PC-9 (cell line): ENCODE data around the gene MCTP2. TPM values are rescaled to one million over a fixed set of nuclear protein-coding genes. Genes with fewer than 3 reads are reported as not detected.

Experiments
- BruUV-seq: library from RNA; stranded (reverse); fragments of 400-500 nt; replicated peaks from 2 replicates; lab custom pipeline; 2021; lab: Mats Ljungman, UMichigan
- CTCF ChIA-PET: fragments of 300-600 bp; sonication (Branson Sonifier 250); formaldehyde crosslinking; loops from one replicate; lab custom pipeline; 2022; ENCODE audit warnings: antibody characterized with exemption; lab: Charles Lee
- POLR2A ChIA-PET: fragments of 300-600 bp; sonication (Branson Sonifier 250); formaldehyde crosslinking; loops from one replicate; lab custom pipeline; 2022; ENCODE audit warnings: antibody characterized with exemption; ENCODE audit not compliant: unreplicated experiment; lab: Charles Lee
- DNase-seq, 2 experiments: peaks; one replicate each; pipeline versions ENCODE4 v3.0.0 to v3.0.0-alpha.2; 2015 to 2022; ENCODE audit warnings: mixed read lengths in 1 of 2
- H2AFZ ChIP-seq: fragments of 200-600 bp; sonication (generic); 2 replicates; pipeline ENCODE4 v1.8.1; 2017; ENCODE audit warnings: antibody characterized with exemption
- H3F3A ChIP-seq: fragments of 200-600 bp; sonication (generic); 2 replicates; pipeline ENCODE4 v1.8.1; 2017; ENCODE audit warnings: antibody characterized with exemption, mild to moderate bottlenecking, low read depth; ENCODE audit not compliant: insufficient read depth
- H3K27ac ChIP-seq: fragments of 200-600 bp; sonication (generic); 2 replicates; pipeline ENCODE4 v1.6.1; 2016; ENCODE audit warnings: mixed run types
- H3K27me3 ChIP-seq: fragments of 200-600 bp; sonication (generic); 2 replicates; pipeline ENCODE4 v1.6.1; 2016; ENCODE audit warnings: low read depth, mixed run types; ENCODE audit not compliant: insufficient read depth
- H3K36me3 ChIP-seq: fragments of 200-600 bp; sonication (generic); 2 replicates; pipeline ENCODE4 v1.6.1; 2016; ENCODE audit warnings: low read depth, mixed run types
- H3K4me1 ChIP-seq: fragments of 200-600 bp; sonication (generic); replicated peaks from 2 replicates; pipeline ENCODE4 v1.6.1; 2016; ENCODE audit warnings: mixed run types; ENCODE audit not compliant: insufficient read depth
- H3K4me2 ChIP-seq: fragments of 200-600 bp; sonication (generic); 2 replicates; pipeline ENCODE4 v1.6.1; 2017; ENCODE audit warnings: mixed run types
- H3K4me3 ChIP-seq: fragments of 200-600 bp; sonication (generic); 2 replicates; pipeline ENCODE4 v1.6.1; 2016; ENCODE audit warnings: mixed run types
- H3K79me2 ChIP-seq: fragments of 200-600 bp; sonication (generic); 2 replicates; pipeline ENCODE4 v1.6.1; 2017; ENCODE audit warnings: low read depth, mixed run types
- H3K9me2 ChIP-seq: fragments of 200-600 bp; sonication (generic); 2 replicates; pipeline ENCODE4 v1.8.1; 2017; ENCODE audit warnings: mild to moderate bottlenecking; ENCODE audit not compliant: insufficient read depth
- H3K9me3 ChIP-seq: fragments of 200-600 bp; sonication (generic); 2 replicates; pipeline ENCODE4 v1.8.1; 2016; ENCODE audit warnings: low read depth; ENCODE audit not compliant: insufficient read depth
- H4K20me1 ChIP-seq: fragments of 200-600 bp; sonication (generic); 2 replicates; pipeline ENCODE4 v1.8.1; 2017; ENCODE audit not compliant: insufficient read depth
- EZH2 ChIP-seq: fragments of 200-600 bp; sonication (generic); IDR thresholded peaks from 2 replicates; pipeline ENCODE4 v1.8.0; 2017; ENCODE audit warnings: antibody characterized with exemption, low read depth
- intact Hi-C: fragments of 100-400 bp; cut with micrococcal nuclease; formaldehyde crosslinking; loops from one replicate; pipeline ENCODE4 v1.10.0; 2022; ENCODE audit not compliant: unreplicated experiment
- total RNA-seq: library from RNA; stranded (reverse); gene quantifications from 2 replicates; pipeline ENCODE4 v1.2.3, GENCODE V29; 2021
- TF ChIP-seq, protein P1 (sequence below): fragments of 200-600 bp; sonication (generic); conservative IDR thresholded peaks from 2 replicates; pipeline ENCODE4 v1.6.1; 2017; ENCODE audit warnings: mixed run types, antibody characterized with exemption, mild to moderate bottlenecking, moderate library complexity

The MCTP2 gene
- total RNA-seq, 1 experiment from 2014 or later = 5.7 TPM

DNA sequence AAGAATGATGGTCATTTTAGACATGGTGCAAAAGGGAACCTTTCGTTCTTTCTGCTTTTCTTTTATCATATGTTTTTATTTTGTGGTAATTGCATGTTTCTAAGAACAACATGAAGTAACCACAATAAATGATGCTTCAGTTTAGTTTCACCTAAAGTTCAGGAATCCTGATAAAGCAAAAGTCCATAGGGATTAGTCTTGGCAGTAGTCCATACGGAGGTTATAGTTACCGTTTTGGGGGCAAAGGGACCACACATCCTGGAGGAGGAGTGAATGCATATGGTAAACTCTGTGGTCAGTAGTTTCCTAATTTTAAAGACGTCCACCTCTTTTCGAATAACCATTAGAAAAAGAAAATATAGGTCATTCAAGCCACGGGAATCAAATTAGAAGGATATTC lies 141.5 kb downstream of the MCTP2 start:
- Histone ChIP-seq H3K4me3 (no peak overlapping the region), H3K9me2 (no peaks in the 10 kb centered on the region), H3K27ac (no peak overlapping the region), H3K27me3 (no peaks in the 10 kb centered on the region), H2AFZ (no peak overlapping the region), H3K36me3 (no peaks in the 10 kb centered on the region), H3K4me2 (no peak overlapping the region), H3K4me1 (no peaks in the 10 kb centered on the region), H3F3A (no peaks in the 10 kb centered on the region), H3K9me3 (no peaks in the 10 kb centered on the region), H3K79me2 (no peaks in the 10 kb centered on the region), H4K20me1 (no peaks in the 10 kb centered on the region)
- ChIA-PET CTCF (no interaction called here), POLR2A (no interaction called here)
- BruUV-seq = no TSS peak
- intact Hi-C loops = no loop called here
- TF ChIP-seq, protein P1, sequence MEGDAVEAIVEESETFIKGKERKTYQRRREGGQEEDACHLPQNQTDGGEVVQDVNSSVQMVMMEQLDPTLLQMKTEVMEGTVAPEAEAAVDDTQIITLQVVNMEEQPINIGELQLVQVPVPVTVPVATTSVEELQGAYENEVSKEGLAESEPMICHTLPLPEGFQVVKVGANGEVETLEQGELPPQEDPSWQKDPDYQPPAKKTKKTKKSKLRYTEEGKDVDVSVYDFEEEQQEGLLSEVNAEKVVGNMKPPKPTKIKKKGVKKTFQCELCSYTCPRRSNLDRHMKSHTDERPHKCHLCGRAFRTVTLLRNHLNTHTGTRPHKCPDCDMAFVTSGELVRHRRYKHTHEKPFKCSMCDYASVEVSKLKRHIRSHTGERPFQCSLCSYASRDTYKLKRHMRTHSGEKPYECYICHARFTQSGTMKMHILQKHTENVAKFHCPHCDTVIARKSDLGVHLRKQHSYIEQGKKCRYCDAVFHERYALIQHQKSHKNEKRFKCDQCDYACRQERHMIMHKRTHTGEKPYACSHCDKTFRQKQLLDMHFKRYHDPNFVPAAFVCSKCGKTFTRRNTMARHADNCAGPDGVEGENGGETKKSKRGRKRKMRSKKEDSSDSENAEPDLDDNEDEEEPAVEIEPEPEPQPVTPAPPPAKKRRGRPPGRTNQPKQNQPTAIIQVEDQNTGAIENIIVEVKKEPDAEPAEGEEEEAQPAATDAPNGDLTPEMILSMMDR = no peak
- TF ChIP-seq EZH2 = no peak
- DNase-seq = no peak

DNA sequence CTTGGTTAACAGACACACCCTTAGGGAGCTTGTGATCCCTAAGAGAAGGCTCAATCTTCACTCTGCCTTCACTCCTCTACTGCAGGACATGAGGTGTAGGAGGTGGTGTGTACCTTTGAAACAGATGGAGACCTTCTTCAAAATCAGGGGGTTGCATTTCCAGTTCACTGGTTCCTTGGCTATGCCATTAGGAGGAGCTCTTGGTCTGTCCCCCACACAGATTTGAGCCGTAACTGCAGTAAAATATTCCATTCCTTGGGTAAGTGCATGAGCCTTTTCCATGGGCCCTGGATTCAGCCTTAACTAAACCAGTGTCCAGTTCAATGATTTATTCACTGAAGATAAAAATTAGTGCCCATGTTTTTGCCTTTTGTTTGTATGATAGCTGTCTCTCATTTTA lies 144.6 kb downstream of the MCTP2 start:
- POLR2A ChIA-PET = no interaction called here
- intact Hi-C loops = no loop called here
- no peak for DNase-seq
- Histone ChIP-seq H3K9me3 (no peaks in the 10 kb centered on the region), H3K9me2 (no peaks in the 10 kb centered on the region), H3K27ac (no peak overlapping the region), H3K36me3 (no peaks in the 10 kb centered on the region), H3K4me1 (no peaks in the 10 kb centered on the region), H3K79me2 (no peaks in the 10 kb centered on the region), H3K4me2 (no peak overlapping the region), H3F3A (no peaks in the 10 kb centered on the region), H4K20me1 (no peaks in the 10 kb centered on the region), H3K4me3 (no peak overlapping the region), H2AFZ (no peak overlapping the region), H3K27me3 (no peaks in the 10 kb centered on the region)
- TF ChIP-seq EZH2 = no peak
- TF ChIP-seq, protein P1 = no peak
- CTCF ChIA-PET = no interaction called here
- BruUV-seq = no TSS peak

DNA sequence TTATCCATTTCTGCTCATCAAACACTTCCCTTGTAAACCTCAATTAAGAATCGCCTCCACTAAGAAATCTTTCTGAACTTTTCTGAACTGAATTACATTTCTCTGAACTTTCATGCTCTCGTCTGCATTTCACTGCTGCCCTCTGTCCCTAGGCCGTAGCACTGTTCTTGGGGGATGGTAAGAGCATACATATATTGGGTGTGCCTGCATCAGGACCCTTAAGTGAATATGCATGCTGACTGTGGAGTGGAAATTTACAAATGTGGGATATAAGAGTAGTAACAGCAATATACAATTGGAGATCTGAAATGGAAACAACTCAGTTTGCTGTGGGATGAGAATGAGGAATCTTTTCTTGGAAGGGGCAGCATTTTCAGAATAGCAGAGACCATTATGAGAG lies 148.6 kb downstream of the MCTP2 start:
- Histone ChIP-seq H3K4me1 (no peaks in the 10 kb centered on the region), H3K27me3 (no peaks in the 10 kb centered on the region), H3K27ac (no peak overlapping the region), H3K9me3 (no peaks in the 10 kb centered on the region), H3K79me2 (no peaks in the 10 kb centered on the region), H3K36me3 (no peaks in the 10 kb centered on the region), H3K9me2 (no peaks in the 10 kb centered on the region), H3F3A (no peaks in the 10 kb centered on the region), H4K20me1 (no peaks in the 10 kb centered on the region), H2AFZ (no peak overlapping the region), H3K4me3 (no peak overlapping the region), H3K4me2 (no peak overlapping the region)
- ChIA-PET CTCF (no interaction called here), POLR2A (no interaction called here)
- intact Hi-C loops = no loop called here
- no peak for DNase-seq
- TF ChIP-seq, protein P1 = no peak
- no peak for TF ChIP-seq EZH2
- BruUV-seq = no TSS peak
